Measurements from ENCODE around the gene SELENOM.

- TF ChIP-seq POLR2AphosphoS5 (IDR thresholded peaks at IDR 0.05; ENCODE audit: borderline replicate concordance, low read depth, low read length) (no peak), EZH2 (IDR thresholded peaks at IDR 0.05) (no peak), FOXP2 (optimal IDR thresholded peaks at IDR 0.05; ENCODE audit: control extremely low read depth, extremely low read length, insufficient read depth) (no peak)
These were observed 27.3 kb upstream of the SELENOM start for GRCh38 chr22:31134688-31135087.
